GM12874 (cell line): Measurements from ENCODE around the gene THOP1.

Source experiments
- CTCF ChIP-seq: IDR thresholded peaks from 2 replicates; pipeline ENCODE4 v1.5.1; 2011; ENCODE audit warnings: low read depth, mild to moderate bottlenecking, control low read depth, low read length, moderate library complexity; ENCODE audit not compliant: insufficient read depth

THOP1 gene

GRCh38 chr19:2797280-2797679 lies 12.0 kb downstream of the THOP1 start:
- no peak for TF ChIP-seq CTCF

DNA sequence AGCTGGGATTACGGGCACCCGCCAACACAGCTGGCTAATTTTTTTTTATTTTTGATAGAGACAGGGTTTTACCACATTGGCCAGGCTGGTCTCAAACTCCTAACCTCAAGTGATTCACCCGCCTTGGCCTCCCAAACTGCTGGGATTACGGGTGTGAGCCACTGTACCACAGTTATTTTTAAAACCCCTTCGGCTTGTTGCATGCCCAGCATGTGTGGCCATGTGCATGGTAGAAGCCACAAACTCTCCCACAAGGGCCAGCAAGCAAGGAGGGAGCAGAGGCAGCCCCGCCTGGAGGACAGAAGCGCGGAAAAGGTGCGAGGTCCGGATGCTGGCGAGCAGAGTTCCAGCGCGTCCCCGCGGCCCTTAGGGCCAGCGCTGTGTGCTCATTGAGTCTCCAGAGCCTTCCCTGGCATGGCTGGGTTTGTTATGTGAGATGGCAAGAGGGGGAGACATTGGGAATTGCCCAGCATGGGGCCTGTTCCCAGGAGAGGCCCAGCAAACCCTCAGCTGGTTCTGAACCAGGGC lies 12.9 kb downstream of the THOP1 start:
- TF ChIP-seq CTCF = no peak

DNA sequence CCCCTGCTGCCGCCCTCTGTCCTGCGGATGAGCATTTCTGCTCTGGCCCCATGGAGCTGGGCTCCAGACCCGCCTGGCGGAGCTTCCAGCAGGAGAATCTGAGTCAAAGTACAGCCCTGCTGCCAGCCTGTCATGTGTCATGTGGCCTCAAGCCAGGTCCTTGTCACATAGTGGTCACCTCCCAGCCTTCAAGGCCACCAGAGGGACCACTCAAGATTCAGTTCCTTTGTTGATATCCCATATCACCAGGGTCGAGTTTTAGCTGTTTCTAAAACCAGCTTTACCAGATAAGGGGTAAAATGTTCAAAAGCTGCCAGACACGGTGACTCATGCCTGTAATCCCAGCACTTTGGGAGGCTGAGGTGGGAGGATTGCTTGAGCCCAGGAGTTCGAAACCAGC lies 13.4 kb downstream of the THOP1 start:
- TF ChIP-seq CTCF = no peak

DNA sequence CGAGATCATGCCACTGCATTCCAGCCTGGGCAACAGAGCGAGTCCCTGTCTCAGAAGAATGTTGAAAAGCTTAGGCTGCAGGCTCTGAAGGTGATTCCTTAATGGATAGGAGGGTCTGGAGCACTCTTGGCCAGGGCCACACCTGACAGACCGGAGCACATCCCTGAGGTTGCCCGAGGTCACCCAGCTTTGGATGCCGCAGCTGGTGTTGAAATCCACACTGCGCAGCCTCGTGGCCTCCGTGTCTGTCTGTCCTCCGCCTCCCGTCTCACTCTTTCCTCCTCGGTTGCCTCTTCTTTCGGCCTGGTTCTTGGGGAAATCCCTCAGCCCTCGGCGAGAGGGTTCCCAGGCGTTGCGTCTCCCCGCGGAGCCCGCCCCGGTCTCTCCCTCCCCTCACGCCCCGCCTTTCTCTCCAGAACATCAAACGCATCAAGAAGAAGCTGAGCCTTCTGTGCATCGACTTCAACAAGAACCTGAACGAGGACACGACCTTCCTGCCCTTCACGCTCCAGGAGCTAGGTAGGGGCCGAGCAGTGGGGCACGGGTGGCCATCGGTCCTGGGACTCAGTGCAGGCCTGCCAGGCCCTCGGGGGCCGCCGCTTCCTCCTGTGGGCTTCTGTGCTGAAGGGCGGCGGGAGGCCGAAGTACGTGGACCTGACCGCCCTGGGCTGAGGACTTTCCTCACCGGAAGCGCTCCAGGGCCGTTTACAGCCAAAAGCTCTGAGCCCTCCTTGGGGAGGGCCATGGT lies 14.1 kb downstream of the THOP1 start:
- TF ChIP-seq CTCF = no peak

GRCh38 chr19:2800506-2800905 lies 15.2 kb downstream of the THOP1 start:
- TF ChIP-seq CTCF = no peak

- TF ChIP-seq CTCF = no peak
Observed at GRCh38 chr19:2802826-2803225, 17.5 kb downstream of the THOP1 start.

DNA sequence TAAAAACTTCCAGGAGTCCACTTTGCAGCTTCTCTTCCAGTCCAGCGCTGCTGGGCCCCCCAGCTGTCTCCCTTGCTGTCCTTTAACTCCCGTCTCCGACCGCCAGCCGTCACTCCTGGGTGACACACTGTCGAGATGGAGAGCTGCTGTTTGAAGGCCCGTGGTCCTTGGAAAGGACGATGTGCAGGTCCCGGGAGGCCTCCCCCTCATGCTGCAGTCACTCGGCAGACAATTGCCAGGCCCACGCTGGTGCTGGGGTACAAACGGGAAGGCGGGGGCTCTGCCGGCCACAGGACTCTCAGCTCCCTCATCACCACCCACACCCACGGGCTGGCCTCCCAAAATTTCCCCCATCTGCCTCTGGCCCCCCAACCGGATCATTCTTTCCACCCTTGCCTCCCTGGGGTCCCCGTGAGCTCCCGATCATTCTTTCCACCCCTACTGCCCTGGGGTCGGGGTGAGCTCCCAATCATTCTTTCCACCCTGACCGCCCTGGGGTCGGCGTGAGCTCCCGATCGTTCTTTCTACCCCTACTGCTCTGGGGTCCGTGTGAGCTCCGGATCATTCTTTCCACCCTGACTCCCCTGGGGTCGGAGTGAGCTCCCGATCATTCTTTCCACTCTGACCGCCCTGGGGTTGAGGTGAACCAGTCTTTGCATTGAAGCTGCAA lies 18.3 kb downstream of the THOP1 start:
- TF ChIP-seq CTCF = no peak
